GM12891 (cell line): ENCODE data around the gene CACNA1H.

Experiments
- POLR2A ChIP-seq: IDR thresholded peaks from 2 replicates; pipeline ENCODE4 v1.6.1; 2011; ENCODE audit warnings: low read depth, low read length, control low read depth
- POLR2AphosphoS5 ChIP-seq: IDR thresholded peaks from 2 replicates; pipeline ENCODE4 v1.6.1; 2011; ENCODE audit warnings: low read depth, low read length, control low read depth

- TF ChIP-seq POLR2AphosphoS5 (no peak), POLR2A (no peak)
Observed at GRCh38 chr16:1168837-1169236, 15.9 kb downstream of the CACNA1H start.
